ENCODE data around the gene MTFMT.
"Not testable (repeated sequence)": the region's sequence is repeated elsewhere in the genome, so short reads cannot be mapped to it uniquely, and the experiment has no call there.

The MTFMT gene

GRCh38 chr15:65048241-65048640 lies 18.8 kb upstream of the MTFMT start:
- no peak for TF ChIP-seq CTCF (IDR thresholded peaks at IDR 0.05; ENCODE audit: low read length, missing control alignments)
- DNase-seq (ENCODE audit: low read depth) = no peak
- H3K4me3 ChIP-seq (replicated peaks; ENCODE audit: low read depth, low read length) = no peak overlapping the region

- peak; percentile 34 for DNase-seq (ENCODE audit: low read depth)
- no peak for TF ChIP-seq CTCF (IDR thresholded peaks at IDR 0.05; ENCODE audit: low read length, missing control alignments)
These were observed 15.5 kb upstream of the MTFMT start, which contains the start of gene SLC51B for GRCh38 chr15:65044724-65045481. TSS of gene SLC51B (plus strand) at chr15:65045387. CDS start at chr15:65050005, 4,618 bp downstream.

GRCh38 chr15:65044218-65044617 lies 14.8 kb upstream of the MTFMT start:
- DNase-seq (ENCODE audit: low read depth) = peak; percentile 46

More at GRCh38 chr15:65044724-65045481, 15.5 kb upstream of the MTFMT start, which contains the start of gene SLC51B:
- no peak within 1 kb of the TSS for H3K4me3 ChIP-seq (replicated peaks; ENCODE audit: low read depth, low read length)

GRCh38 chr15:65042776-65043327 lies 13.4 kb upstream of the MTFMT start:
- no peak for DNase-seq (ENCODE audit: low read depth)
- no peak overlapping the region for H3K4me3 ChIP-seq (replicated peaks; ENCODE audit: low read depth, low read length)
- TF ChIP-seq CTCF (IDR thresholded peaks at IDR 0.05; ENCODE audit: low read length, missing control alignments) = no peak

More at GRCh38 chr15:65044218-65044617, 14.8 kb upstream of the MTFMT start:
- not testable (repeated sequence) for H3K4me3 ChIP-seq (replicated peaks; ENCODE audit: low read depth, low read length)

GRCh38 chr15:65041787-65042186 lies 12.3 kb upstream of the MTFMT start:
- no peak for DNase-seq (ENCODE audit: low read depth)
- no peak overlapping the region for H3K4me3 ChIP-seq (replicated peaks; ENCODE audit: low read depth, low read length)
- TF ChIP-seq CTCF (IDR thresholded peaks at IDR 0.05; ENCODE audit: low read length, missing control alignments) = no peak

- no peak for TF ChIP-seq CTCF (IDR thresholded peaks at IDR 0.05; ENCODE audit: low read length, missing control alignments)
- no peak overlapping the region for H3K4me3 ChIP-seq (replicated peaks; ENCODE audit: low read depth, low read length)
- DNase-seq (ENCODE audit: low read depth) = no peak
These were observed 11.0 kb upstream of the MTFMT start for GRCh38 chr15:65040461-65040860.

GRCh38 chr15:65038836-65039235 lies 9.4 kb upstream of the MTFMT start:
- DNase-seq (ENCODE audit: low read depth) = no peak
- TF ChIP-seq CTCF (IDR thresholded peaks at IDR 0.05; ENCODE audit: low read length, missing control alignments) = no peak
- H3K4me3 ChIP-seq (replicated peaks; ENCODE audit: low read depth, low read length) = no peak overlapping the region
